ENCODE measurements around the gene ANKRD7.

The ANKRD7 gene

GRCh38 chr7:118194571-118194970 is 29.9 kb upstream of the ANKRD7 start:
- no peaks in the 10 kb centered on the region for H3K9me2 ChIP-seq (replicated peaks; ENCODE audit: insufficient read depth, low read length)
- peaks cover 44% of the 10 kb centered on the region for H3K36me3 ChIP-seq (ENCODE audit: low read length)
- H3K9ac ChIP-seq (ENCODE audit: low read length): no peak overlapping the region
- peaks cover 21% of the 10 kb centered on the region for H3K79me2 ChIP-seq (ENCODE audit: insufficient read depth, low read length)
- no peak overlapping the region for H3K4me2 ChIP-seq (ENCODE audit: low read depth, low read length, poor library complexity, severe bottlenecking)
- no peaks in the 10 kb centered on the region for H3K9me3 ChIP-seq (ENCODE audit: insufficient read depth, low read length)
- peaks cover 80% of the 10 kb centered on the region for H3F3A ChIP-seq (ENCODE audit: insufficient read depth)
- peak overlapping the region; percentile 51 for H3K27ac ChIP-seq (ENCODE audit: low read depth, low read length)
- peaks cover 32% of the 10 kb centered on the region for H4K20me1 ChIP-seq (ENCODE audit: low read depth, low read length)
- no peaks in the 10 kb centered on the region for H3K27me3 ChIP-seq (ENCODE audit: low read length)
- no peak overlapping the region for H3K4me3 ChIP-seq (ENCODE audit: insufficient read depth, low read length, poor library complexity, severe bottlenecking)
- H2AFZ ChIP-seq (ENCODE audit: low read depth, low read length, severe bottlenecking): no peak overlapping the region
- no peak for TF ChIP-seq EZH2phosphoT487 (conservative IDR thresholded peaks at IDR 0.05; ENCODE audit: low read length)
- TF ChIP-seq CTCF (IDR thresholded peaks at IDR 0.05; ENCODE audit: insufficient read depth, low read length, poor library complexity, severe bottlenecking): no peak

- TF ChIP-seq CTCF (IDR thresholded peaks at IDR 0.05; ENCODE audit: insufficient read depth, low read length, poor library complexity, severe bottlenecking): peak; percentile 87
- TF ChIP-seq EZH2phosphoT487 (conservative IDR thresholded peaks at IDR 0.05; ENCODE audit: low read length): no peak
- peaks cover 9% of the 10 kb centered on the region; the same call in 1 of the 2 replicates for H3K79me2 ChIP-seq (ENCODE audit: insufficient read depth, low read length)
- no peak overlapping the region for H2AFZ ChIP-seq (ENCODE audit: low read depth, low read length, severe bottlenecking)
- peaks cover 74% of the 10 kb centered on the region for H3F3A ChIP-seq (ENCODE audit: insufficient read depth)
- H3K4me2 ChIP-seq (ENCODE audit: low read depth, low read length, poor library complexity, severe bottlenecking): no peak overlapping the region
- no peaks in the 10 kb centered on the region for H3K9me3 ChIP-seq (ENCODE audit: insufficient read depth, low read length)
- H3K4me3 ChIP-seq (ENCODE audit: insufficient read depth, low read length, poor library complexity, severe bottlenecking): no peak overlapping the region
- H3K27ac ChIP-seq (ENCODE audit: low read depth, low read length): peak overlapping the region; percentile 51; the same call in 1 of the 2 replicates
- H3K9me2 ChIP-seq (replicated peaks; ENCODE audit: insufficient read depth, low read length): no peaks in the 10 kb centered on the region
- H4K20me1 ChIP-seq (ENCODE audit: low read depth, low read length): peaks cover 32% of the 10 kb centered on the region
- peaks cover 32% of the 10 kb centered on the region for H3K36me3 ChIP-seq (ENCODE audit: low read length)
- no peaks in the 10 kb centered on the region for H3K27me3 ChIP-seq (ENCODE audit: low read length)
- no peak overlapping the region for H3K9ac ChIP-seq (ENCODE audit: low read length)
These were observed 28.5 kb upstream of the ANKRD7 start for GRCh38 chr7:118195837-118196474.

GRCh38 chr7:118202061-118202460 is 22.4 kb upstream of the ANKRD7 start:
- H3F3A ChIP-seq (ENCODE audit: insufficient read depth): peaks cover 32% of the 10 kb centered on the region
- no peaks in the 10 kb centered on the region for H3K36me3 ChIP-seq (ENCODE audit: low read length)
- H3K4me2 ChIP-seq (ENCODE audit: low read depth, low read length, poor library complexity, severe bottlenecking): no peak overlapping the region
- TF ChIP-seq EZH2phosphoT487 (conservative IDR thresholded peaks at IDR 0.05; ENCODE audit: low read length): no peak
- no peak for TF ChIP-seq CTCF (IDR thresholded peaks at IDR 0.05; ENCODE audit: insufficient read depth, low read length, poor library complexity, severe bottlenecking)
- H4K20me1 ChIP-seq (ENCODE audit: low read depth, low read length): no peaks in the 10 kb centered on the region
- H2AFZ ChIP-seq (ENCODE audit: low read depth, low read length, severe bottlenecking): no peak overlapping the region
- no peaks in the 10 kb centered on the region for H3K79me2 ChIP-seq (ENCODE audit: insufficient read depth, low read length)
- no peak overlapping the region for H3K9ac ChIP-seq (ENCODE audit: low read length)
- H3K4me3 ChIP-seq (ENCODE audit: insufficient read depth, low read length, poor library complexity, severe bottlenecking): no peak overlapping the region
- H3K27ac ChIP-seq (ENCODE audit: low read depth, low read length): no peak overlapping the region
- no peaks in the 10 kb centered on the region for H3K9me2 ChIP-seq (replicated peaks; ENCODE audit: insufficient read depth, low read length)
- H3K9me3 ChIP-seq (ENCODE audit: insufficient read depth, low read length): no peaks in the 10 kb centered on the region
- H3K27me3 ChIP-seq (ENCODE audit: low read length): no peaks in the 10 kb centered on the region
